GM10847 (cell line): ENCODE measurements around the gene SH3BP4.

Source experiments
- POLR2A ChIP-seq: IDR thresholded peaks from 2 replicates; pipeline ENCODE4 v1.6.1; 2011; ENCODE audit not compliant: insufficient read length; ENCODE audit errors: extremely low read depth

Gene SH3BP4

GRCh38 chr2:235018838-235019237, 67.0 kb downstream of the SH3BP4 start:
- no peak for TF ChIP-seq POLR2A

GRCh38 chr2:235021752-235022151, 69.9 kb downstream of the SH3BP4 start:
- no peak for TF ChIP-seq POLR2A

DNA sequence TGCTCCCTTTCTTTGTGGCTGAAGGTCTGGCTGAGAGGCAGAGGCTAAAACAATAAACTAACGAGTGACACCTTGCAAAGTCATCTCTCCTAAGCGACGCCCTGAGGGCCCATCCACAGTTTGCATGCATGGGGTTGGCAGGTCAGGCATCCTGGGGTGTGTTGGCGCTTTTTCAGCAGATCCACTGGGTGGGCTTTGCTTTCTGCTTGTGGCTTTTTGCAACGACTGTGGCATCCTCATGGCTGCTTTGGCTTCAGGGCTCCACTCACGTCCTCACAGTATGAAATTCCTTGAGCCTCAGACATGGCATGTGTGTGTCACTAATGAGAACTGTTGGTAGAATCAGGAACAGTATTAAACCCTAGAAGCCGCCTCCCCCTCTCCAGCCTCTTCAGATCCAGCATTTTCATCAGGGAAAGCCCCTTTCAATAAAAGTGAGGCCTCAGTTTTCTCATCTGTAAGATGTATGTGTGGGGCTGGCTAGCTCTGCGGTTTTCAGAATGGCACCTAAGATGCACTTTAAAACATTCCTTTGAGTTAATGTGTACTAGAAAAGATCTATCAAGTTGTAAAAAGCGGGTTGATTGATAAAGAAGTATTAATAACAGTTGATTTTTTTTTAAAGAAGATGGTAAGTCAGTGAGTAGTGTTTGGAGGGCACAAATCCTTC, 72.5 kb downstream of the SH3BP4 start:
- no peak for TF ChIP-seq POLR2A

DNA sequence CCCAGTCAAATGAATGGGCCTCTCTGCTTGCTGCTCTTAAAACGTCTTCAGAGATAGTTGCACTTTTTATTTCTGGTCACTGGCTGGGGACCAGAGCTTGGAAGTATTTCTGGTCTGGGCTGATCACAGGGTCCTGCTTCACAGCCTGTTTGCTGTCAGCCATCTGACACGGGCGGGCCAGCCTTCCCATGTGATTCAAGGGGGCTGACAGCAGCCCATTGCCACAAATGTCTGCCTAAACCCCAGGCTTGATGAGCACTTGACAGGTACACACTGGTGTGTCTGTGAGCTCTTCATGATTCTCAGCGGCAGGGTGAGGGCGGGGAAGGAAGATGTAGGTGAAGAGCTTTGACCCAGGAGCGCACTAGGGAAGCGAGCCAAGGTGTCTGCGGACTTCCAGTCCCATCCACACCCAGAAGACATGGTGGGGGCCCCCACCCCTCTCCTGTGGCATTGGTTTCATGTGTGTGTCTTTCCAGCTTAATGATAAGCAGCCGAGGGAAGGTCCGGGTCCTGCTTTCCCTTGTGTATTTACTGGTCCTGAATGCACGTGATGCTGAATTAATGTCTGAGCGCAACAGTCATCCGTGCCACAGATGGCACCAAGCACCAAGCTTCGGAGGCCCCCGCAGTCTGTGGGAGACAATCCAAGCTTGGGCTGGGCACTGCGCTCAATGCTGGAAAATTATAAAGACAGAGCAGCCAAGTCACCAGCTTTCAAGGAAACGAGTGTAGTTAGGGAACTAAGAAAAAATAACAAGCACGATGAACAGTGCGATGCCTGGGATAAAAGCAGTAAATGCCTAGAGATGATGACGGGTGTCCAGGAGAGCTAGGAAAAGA, 73.3 kb downstream of the SH3BP4 start:
- no peak for TF ChIP-seq POLR2A

DNA sequence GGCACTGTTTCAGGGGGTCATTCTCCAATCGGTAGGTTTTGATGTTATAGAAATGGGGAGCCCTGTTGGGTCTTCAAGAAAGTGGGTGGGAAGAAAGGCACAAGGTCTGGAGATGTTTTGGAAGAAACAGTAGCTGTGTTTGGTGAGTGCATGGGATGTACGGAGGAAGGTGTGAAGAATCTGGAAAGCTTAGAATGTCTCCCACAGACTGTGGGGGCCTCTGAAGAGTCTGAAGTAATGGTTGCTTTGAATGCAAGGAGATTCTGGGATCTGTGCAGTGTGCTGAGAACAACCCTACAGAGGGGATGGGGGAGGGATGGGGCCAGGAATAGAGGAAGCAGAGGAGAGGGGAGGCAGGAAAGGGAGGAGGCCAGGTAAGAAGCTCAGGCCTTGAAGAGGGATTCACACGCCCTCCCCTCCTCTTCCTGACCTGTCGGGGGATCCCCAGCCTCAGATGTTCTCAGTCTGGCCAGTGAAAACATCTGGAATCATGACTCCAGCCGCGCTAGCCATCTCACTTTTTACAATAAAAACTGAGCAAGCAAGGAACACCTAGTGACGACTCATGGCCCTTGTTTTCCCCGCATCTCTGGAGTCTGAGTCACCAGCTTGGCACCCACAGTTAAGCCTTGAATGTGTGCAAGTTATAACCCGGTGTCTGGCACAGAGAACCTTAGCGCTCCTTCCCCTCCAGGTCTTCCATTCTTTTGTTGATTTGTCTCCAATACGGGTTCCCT, 74.2 kb downstream of the SH3BP4 start:
- TF ChIP-seq POLR2A, result no peak

DNA sequence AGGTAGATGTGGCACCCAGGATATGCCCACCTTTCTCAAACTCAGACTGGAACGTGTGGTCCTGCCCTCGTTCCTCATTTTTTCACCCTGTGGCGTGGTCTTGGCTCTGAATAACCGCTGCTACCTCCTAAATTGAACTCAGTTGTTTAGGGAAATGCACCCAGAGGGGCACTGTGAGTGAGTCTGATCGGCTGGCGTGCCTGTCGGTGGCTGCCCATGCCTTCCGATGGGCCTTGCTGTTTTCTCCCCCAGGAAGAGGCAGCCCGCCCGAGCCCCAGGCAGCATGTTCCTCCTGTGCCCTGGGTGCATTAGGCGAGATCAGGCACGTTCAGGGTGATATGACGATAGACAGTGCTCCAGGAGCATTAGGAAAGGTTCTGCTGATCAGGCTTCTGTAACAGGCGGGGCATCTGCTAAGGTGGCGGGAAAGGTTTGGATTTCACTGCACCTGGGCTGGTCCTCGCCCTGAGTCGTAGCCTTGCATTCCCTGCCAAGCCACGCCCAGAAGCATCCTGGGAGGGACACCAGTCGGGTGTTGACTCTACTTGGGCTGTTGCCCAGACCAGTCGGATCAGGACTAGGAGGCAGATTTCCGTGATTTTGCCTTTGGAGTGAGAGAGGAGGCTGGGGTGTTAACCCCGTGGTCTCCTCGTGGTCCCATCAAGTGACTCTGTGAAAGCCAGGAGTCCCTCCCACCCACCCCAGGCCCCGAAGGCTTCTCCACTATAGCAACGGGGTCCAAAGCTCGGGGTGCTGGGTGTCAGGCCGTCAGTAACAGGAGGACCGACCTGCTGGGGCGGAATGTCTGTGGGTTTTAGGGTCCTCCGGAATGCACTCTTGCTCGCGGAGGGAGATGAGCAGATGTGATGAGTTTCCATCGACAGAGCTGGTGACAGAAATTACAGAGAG, 75.1 kb downstream of the SH3BP4 start:
- TF ChIP-seq POLR2A, result no peak

- no peak for TF ChIP-seq POLR2A
These were observed 75.9 kb downstream of the SH3BP4 start for GRCh38 chr2:235027558-235028214.

DNA sequence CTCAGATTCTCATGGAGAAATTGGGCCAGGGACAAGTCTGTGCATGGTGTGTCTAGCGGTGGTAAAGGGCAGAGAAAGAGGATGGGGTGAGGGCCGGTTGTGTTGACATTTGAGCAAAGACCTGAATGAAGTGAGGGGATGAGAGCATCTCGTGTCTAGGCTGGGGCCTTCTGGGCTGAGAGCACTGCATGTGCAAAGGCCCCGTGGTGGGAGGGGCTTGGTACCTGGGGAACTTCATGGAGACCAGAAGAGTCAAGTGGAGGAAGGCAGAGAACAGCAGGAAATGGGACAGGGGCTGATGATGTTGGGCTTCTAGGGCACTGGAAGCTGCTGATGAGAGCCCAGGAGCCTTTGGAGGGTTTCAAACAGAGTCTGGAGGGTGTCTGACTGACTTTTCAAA, 76.8 kb downstream of the SH3BP4 start:
- no peak for TF ChIP-seq POLR2A

- TF ChIP-seq POLR2A, result no peak
These were observed 77.2 kb downstream of the SH3BP4 start for GRCh38 chr2:235029054-235029453.

DNA sequence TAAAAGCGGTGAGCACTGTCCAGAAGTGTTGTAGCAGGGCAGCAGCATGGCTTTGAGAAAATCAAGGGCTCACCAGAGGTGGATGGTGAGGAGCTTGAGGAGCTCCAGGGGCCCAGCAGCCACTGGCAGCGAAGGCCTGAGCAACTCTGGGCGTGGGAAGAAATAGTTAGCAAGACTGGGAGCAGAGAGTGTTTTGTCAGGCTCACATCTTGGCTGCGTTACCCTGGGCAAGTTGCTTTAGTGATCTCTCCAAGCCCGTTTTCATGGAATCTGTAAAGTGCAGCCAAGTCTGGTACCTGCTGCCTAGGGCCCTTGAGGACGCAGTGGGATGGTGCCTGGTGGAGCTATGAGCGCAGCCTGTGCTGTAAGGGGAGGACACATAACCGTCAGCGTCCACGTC, 78.3 kb downstream of the SH3BP4 start:
- no peak for TF ChIP-seq POLR2A

- TF ChIP-seq POLR2A, result no peak
These were observed 79.1 kb downstream of the SH3BP4 start for GRCh38 chr2:235030936-235031335.

GRCh38 chr2:235031686-235032373, 80.0 kb downstream of the SH3BP4 start:
- no peak for TF ChIP-seq POLR2A

DNA sequence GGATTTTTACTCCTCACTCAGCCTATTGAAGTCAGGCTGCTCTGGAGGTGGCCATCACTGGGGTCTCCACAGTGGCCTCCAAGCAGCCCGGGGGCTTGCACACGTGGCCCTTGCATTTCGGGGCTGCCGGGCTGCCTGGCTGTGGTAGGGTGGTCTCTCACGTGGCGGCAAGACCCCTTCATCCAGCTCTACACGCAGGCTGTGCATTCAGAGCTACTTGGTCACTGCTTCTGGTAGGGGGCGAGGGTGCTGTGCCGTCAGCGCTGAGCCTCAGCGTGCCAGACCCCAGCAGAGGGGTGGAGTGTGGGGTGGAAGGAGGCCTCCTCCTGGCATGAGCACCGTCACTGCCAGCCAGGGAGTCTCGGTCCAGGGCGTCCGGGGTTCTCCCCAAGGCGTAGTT, 80.6 kb downstream of the SH3BP4 start:
- no peak for TF ChIP-seq POLR2A

DNA sequence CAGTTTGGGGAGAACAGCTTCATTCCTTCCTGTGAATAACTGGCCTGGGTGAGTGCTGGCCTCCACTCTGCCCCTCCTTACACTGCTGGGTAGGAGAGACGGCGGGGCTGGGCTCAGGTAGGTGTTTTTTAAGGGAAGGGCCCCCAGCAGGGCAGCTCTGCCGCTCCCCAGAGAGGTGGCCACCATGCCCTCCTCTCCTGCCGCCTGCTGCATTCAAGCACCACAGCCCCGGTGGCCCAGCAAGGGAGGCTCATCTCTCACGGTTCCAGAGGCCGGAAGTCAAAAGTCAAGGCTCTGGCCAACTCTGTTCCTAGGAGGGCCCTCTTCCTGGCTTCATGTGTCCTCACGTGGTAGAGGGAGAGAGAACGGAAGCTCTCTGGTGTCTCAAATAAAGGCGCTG, 81.1 kb downstream of the SH3BP4 start:
- TF ChIP-seq POLR2A, result no peak
